ENCODE data around the gene ASB3.

GRCh38 chr2:53690876-53691275, 95.9 kb downstream of the ASB3 start:
- no peak for TF ChIP-seq CTCF (IDR thresholded peaks at IDR 0.05; ENCODE audit: borderline replicate concordance, extremely low read depth, low read length, poor library complexity, severe bottlenecking)
- TF ChIP-seq EZH2 (IDR thresholded peaks at IDR 0.05; ENCODE audit: borderline replicate concordance, low read depth, low read length, severe bottlenecking) = no peak
